ENCODE results near the gene MAD2L2. TPM values are rescaled to one million over a fixed set of nuclear protein-coding genes. Genes with fewer than 3 reads are reported as not detected.

The MAD2L2 gene
- total RNA-seq, 4 donors from 2014 or later = 22.7 to 40.0 (median 32.5) TPM

DNA sequence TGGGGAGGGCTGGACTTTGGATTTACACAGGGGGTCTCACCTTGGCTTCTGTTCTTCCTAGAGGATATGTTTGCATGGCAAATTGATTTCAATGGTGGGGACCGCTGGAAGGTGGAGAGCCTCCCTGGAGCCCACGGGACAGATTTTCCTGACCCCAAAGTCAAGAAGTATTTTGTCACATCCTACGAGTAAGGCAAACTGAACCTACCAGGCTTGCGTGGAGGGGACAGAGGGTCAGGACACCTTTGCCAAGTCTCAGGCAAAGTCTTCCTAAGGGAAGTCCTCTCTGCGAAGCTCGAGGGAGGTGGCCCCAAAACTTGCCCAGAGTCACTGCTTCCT lies 9.8 kb downstream of the MAD2L2 start:
- 77 to 88% methylated on average over 6 of the region's 6 CpGs for WGBS, 2 donors
- no peak overlapping the region for H3K4me3 ChIP-seq (ENCODE audit: low read depth, poor library complexity, severe bottlenecking)
- TF ChIP-seq, protein P1, sequence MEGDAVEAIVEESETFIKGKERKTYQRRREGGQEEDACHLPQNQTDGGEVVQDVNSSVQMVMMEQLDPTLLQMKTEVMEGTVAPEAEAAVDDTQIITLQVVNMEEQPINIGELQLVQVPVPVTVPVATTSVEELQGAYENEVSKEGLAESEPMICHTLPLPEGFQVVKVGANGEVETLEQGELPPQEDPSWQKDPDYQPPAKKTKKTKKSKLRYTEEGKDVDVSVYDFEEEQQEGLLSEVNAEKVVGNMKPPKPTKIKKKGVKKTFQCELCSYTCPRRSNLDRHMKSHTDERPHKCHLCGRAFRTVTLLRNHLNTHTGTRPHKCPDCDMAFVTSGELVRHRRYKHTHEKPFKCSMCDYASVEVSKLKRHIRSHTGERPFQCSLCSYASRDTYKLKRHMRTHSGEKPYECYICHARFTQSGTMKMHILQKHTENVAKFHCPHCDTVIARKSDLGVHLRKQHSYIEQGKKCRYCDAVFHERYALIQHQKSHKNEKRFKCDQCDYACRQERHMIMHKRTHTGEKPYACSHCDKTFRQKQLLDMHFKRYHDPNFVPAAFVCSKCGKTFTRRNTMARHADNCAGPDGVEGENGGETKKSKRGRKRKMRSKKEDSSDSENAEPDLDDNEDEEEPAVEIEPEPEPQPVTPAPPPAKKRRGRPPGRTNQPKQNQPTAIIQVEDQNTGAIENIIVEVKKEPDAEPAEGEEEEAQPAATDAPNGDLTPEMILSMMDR (IDR thresholded peaks at IDR 0.05) = no peak
- TF ChIP-seq POLR2A (IDR thresholded peaks at IDR 0.05) = no peak
- no peak for DNase-seq (ENCODE audit: low spot score in 2 of 2)
- intact Hi-C loops (cut with DNase I; ENCODE audit: low total_unique reads) = no loop called here

DNA sequence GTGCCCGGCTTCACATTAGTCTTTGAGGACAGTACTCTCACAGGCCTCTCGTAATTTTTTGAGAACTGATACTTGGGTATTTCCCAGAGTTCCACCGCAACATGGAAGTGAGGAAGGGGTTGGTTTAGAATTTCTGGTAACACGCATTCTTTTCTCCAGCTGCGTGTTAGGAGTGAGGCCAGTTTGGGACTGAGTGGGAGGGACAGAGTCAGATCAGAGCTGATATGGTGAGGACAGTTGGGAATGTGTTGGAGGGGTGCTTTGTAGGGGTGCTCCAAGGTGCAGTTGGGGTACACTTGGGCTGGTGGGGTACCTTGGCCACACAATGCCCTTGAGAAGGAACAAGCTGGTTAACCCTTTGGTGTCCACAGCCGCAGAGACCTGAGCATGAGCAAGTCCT lies 10.2 kb downstream of the MAD2L2 start:
- no peak for TF ChIP-seq POLR2A (IDR thresholded peaks at IDR 0.05)
- TF ChIP-seq, protein P1 (IDR thresholded peaks at IDR 0.05) = no peak
- intact Hi-C loops (cut with DNase I; ENCODE audit: low total_unique reads) = no loop called here
- no peak for DNase-seq (ENCODE audit: low spot score in 2 of 2)
- WGBS, 2 donors = 71 to 79% methylated on average over 6 of the region's 6 CpGs
- H3K4me3 ChIP-seq (ENCODE audit: low read depth, poor library complexity, severe bottlenecking) = no peak overlapping the region

DNA sequence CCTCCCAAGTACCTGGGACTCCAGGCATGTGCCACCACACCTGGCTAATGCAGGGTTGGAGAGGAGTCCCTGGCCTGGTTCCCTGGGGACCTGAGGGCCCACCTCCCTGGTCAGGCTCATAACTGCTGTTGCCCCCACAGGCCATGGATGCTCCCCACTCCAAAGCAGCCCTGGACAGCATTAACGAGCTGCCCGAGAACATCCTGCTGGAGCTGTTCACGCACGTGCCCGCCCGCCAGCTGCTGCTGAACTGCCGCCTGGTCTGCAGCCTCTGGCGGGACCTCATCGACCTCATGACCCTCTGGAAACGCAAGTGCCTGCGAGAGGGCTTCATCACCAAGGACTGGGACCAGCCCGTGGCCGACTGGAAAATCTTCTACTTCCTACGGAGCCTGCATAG lies 12.4 kb downstream of the MAD2L2 start:
- no peak for TF ChIP-seq POLR2A (IDR thresholded peaks at IDR 0.05)
- TF ChIP-seq, protein P1 (IDR thresholded peaks at IDR 0.05) = no peak
- WGBS, 2 donors = 89 to 90% methylated on average over 9 to 14 of the region's 14 CpGs
- intact Hi-C loops (cut with DNase I; ENCODE audit: low total_unique reads) = no loop called here
- H3K4me3 ChIP-seq (ENCODE audit: low read depth, poor library complexity, severe bottlenecking) = no peak overlapping the region
- no peak for DNase-seq (ENCODE audit: low spot score in 2 of 2)

DNA sequence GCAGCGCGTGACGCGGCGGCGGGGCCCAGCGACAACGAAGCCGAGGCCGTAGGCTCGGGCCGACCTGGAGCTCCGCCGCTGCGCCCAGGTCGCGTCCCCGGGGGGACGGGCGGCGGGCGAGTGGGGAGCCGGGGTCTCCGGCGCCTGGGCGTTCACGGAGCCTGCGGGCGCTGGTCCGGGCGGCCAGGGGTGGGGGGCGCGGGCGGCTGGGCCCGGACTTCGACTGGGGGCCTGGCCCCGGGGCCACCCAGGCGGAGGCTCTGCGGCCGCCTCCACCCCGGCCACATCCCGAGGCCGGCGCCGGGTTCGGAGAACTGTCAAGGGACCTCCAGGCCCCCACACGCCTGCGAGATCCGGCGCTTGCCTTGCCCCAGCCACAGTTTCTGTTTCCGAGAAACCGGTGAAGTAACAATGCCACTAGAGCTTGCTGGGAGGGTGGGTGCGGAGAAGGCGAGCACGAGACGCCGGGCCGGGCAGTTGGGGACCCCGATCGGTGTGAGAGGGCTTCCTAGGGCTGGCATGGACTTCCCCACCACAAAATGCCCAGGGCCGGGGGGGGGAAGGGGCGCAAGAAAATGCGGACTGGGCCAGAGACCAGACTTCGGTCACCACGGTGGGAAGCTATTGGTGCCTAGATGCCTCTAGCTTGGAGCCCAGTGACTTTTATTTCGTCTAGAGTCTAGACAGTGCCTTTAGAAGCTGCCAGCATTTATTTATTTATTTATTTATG lies 16.4 kb downstream of the MAD2L2 start:
- TF ChIP-seq POLR2A (IDR thresholded peaks at IDR 0.05) = no peak
- TF ChIP-seq, protein P1 (IDR thresholded peaks at IDR 0.05) = no peak
- WGBS, 2 donors = 1 to 3% methylated on average over 14 to 34 of the region's 66 CpGs
- peak in 1 of 2 donors; percentile 92 for DNase-seq (ENCODE audit: low spot score in 2 of 2)
- peak overlapping the region; percentile 51 for H3K4me3 ChIP-seq (ENCODE audit: low read depth, poor library complexity, severe bottlenecking)
- intact Hi-C loops (cut with DNase I; ENCODE audit: low total_unique reads) = loop anchor here (5.0 kb wide), 1 partner anchor 53 kb away; no protein-coding TSS in a partner anchor

DNA sequence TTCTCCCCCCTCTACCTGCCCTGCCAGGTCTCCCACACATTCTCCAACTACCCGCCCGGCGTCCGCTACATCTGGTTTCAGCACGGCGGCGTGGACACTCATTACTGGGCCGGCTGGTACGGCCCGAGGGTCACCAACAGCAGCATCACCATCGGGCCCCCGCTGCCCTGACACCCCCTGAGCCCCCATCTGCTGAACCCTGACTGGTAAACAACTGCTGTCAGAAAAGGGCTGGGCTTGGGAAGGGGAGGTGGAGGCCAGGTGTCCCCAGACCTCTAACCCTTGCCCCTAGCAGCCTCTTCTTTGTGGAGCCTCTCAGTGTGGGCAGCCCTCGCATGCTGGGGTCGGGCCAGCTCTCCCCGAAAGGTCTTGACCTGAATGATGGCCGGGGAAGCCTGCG lies 19.8 kb downstream of the MAD2L2 start:
- H3K4me3 ChIP-seq (ENCODE audit: low read depth, poor library complexity, severe bottlenecking) = no peak overlapping the region
- intact Hi-C loops (cut with DNase I; ENCODE audit: low total_unique reads) = loop anchor here (5.0 kb wide), 1 partner anchor 56 kb away; no protein-coding TSS in a partner anchor
- 92 to 93% methylated on average over 12 to 16 of the region's 17 CpGs for WGBS, 2 donors
- DNase-seq (ENCODE audit: low spot score in 2 of 2) = no peak
- no peak for TF ChIP-seq POLR2A (IDR thresholded peaks at IDR 0.05)
- TF ChIP-seq, protein P1 (IDR thresholded peaks at IDR 0.05) = no peak

DNA sequence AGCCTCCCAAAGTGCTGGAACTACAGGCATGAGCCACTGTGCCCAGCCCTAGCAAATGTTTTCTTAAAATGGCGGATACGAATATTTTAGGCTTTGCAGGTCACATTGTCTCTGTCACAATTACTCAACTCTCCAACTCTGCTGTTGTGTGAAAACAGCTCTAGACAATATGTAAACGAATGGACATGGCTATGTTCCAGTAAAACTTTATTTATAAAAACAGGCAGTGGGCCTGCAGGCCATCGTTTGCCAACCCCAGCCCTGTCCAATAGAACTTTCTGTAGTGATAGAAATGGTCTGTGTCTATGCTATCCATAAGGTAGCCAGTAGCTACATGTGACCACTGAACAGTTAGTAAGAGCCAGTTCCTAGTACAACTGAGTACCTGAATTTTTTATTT lies 21.2 kb downstream of the MAD2L2 start:
- intact Hi-C loops (cut with DNase I; ENCODE audit: low total_unique reads) = loop anchor here (5.0 kb wide), 1 partner anchor 58 kb away; no protein-coding TSS in a partner anchor
- DNase-seq (ENCODE audit: low spot score in 2 of 2) = no peak
- WGBS, 2 donors = 91 to 93% methylated on average over 4 of the region's 4 CpGs
- TF ChIP-seq, protein P1 (IDR thresholded peaks at IDR 0.05) = no peak
- no peak for TF ChIP-seq POLR2A (IDR thresholded peaks at IDR 0.05)
- H3K4me3 ChIP-seq (ENCODE audit: low read depth, poor library complexity, severe bottlenecking) = no peak overlapping the region
